ENCODE measurements around the gene CACNA2D2. TPM values are rescaled to one million over a fixed set of nuclear protein-coding genes. Genes with fewer than 3 reads are reported as not detected.

The CACNA2D2 gene
- total and polyA plus RNA-seq, 2 of the 8 experiments (the other 6 are each of a cell fraction or from before 2014, with no cell fraction given): 14.1 to 25.0 TPM

DNA sequence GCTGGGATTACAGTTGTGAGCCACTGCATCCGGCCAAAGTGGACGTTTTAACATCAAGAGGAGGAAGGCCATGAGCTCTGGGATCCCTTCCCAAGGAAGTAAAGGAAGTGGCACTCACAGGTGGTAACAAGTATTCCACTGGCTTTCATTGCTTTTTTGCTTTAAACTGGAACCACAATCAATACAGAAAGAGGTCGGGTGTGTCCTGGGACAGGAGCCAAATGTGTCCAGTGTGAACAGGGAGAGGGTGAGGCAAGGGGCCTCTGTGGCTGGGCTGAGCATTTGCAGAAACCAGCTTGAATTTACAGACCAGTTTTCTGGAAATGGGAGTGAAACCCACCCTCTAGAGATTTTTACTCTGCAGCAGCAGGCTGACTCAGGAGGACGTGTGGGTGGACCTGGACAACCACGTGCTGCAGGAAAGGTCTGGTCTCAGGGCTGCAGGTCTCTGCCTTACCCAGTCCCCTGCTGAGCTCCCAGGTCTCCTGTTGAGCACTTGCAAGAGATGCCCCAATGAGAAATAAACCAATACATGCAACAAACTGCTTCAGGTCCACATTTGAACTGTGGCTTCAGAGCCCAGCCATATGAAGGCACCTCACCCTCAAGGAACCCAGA lies 101.3 kb downstream of the CACNA2D2 start (continued):
- TF ChIP-seq, protein P1, sequence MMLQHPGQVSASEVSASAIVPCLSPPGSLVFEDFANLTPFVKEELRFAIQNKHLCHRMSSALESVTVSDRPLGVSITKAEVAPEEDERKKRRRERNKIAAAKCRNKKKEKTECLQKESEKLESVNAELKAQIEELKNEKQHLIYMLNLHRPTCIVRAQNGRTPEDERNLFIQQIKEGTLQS (IDR thresholded peaks at IDR 0.05; ENCODE audit: insufficient read depth, low read depth, low read length): no peak
- no peak for TF ChIP-seq PHF8 (conservative IDR thresholded peaks at IDR 0.05; ENCODE audit: low read depth, low read length)
- TF ChIP-seq TCF12 (IDR thresholded peaks at IDR 0.05; ENCODE audit: low read depth, low read length): no peak
- TF ChIP-seq POLR2AphosphoS5 (IDR thresholded peaks at IDR 0.05; ENCODE audit: low read depth, low read length): no peak

All from H1 (cell line).